Endometrial microvascular endothelial cells (primary cell): ENCODE results near the gene SH2D1A. TPM values are rescaled to one million over a fixed set of nuclear protein-coding genes. Genes with fewer than 3 reads are reported as not detected.
"Not testable (repeated sequence)": the region's sequence is repeated elsewhere in the genome, so short reads cannot be mapped to it uniquely, and the experiment has no call there.

Experiments
- in situ Hi-C: cut with HindIII; loops from 2 replicates; pipeline ENCODE4 v1.10.0; 2017; ENCODE audit warnings: low sequenced_read_pairs, low pct_unique_long_range_greater_than_20kb; ENCODE audit errors: inconsistent ontology term
- total RNA-seq: library from RNA; depleted of rRNA; stranded (reverse); fragments of >200 nt; gene quantifications from one replicate; pipeline ENCODE4 v1.2.3, GENCODE V29; 2015; ENCODE audit errors: inconsistent ontology term

Gene SH2D1A
- total RNA-seq, 1 donor from 2014 or later, result not detected

- in situ Hi-C loops, result no loop called here
Observed at GRCh38 chrX:124407226-124407625, 60.9 kb downstream of the SH2D1A start.

GRCh38 chrX:124408380-124408779 lies 62.0 kb downstream of the SH2D1A start:
- in situ Hi-C loops, result not testable (repeated sequence)

DNA sequence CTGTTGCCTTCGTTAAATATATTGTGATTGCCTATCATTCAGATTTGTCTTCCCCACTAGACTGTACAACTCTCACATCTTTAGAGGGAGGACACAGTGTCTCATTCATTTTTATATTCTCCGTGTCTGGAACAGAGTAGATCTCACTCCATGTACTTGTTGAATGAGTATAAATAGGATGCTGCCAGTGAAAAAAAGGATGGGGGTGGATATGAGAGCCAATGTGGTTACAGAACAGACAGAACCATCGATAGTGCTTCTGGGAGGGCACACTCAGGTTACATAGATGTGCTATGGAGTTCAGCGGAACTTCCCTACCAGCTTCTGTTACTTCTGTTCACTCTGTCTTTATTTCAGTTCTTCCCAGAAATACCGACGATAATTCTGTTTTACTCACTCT lies 66.9 kb downstream of the SH2D1A start:
- in situ Hi-C loops, result no loop called here

GRCh38 chrX:124414281-124414680 lies 67.9 kb downstream of the SH2D1A start:
- in situ Hi-C loops, result no loop called here

- in situ Hi-C loops, result no loop called here
Observed at GRCh38 chrX:124415115-124415800, 68.9 kb downstream of the SH2D1A start.

GRCh38 chrX:124421898-124422655 lies 75.7 kb downstream of the SH2D1A start:
- in situ Hi-C loops, result no loop called here

Other genes starting within 250 kb of the SH2D1A start
- gene TEX13D, start 13.9 kb upstream of the SH2D1A start, total RNA-seq, result not detected